Effector CD8-positive, alpha-beta T cell (primary cell): Measurements from ENCODE around the gene ECT2L.
"Not testable (repeated sequence)": the region's sequence is repeated elsewhere in the genome, so short reads cannot be mapped to it uniquely, and the experiment has no call there.

ENCODE experiments used
- DNase-seq: peaks from one replicate; lab custom pipeline; 2025; lab: John Stamatoyannopoulos, UW

Gene ECT2L

GRCh38 chr6:138931660-138932059, 135.8 kb downstream of the ECT2L start:
- no peak for DNase-seq

- DNase-seq, result not testable (repeated sequence)
Observed at GRCh38 chr6:138936873-138937272, 141.0 kb downstream of the ECT2L start.

DNA sequence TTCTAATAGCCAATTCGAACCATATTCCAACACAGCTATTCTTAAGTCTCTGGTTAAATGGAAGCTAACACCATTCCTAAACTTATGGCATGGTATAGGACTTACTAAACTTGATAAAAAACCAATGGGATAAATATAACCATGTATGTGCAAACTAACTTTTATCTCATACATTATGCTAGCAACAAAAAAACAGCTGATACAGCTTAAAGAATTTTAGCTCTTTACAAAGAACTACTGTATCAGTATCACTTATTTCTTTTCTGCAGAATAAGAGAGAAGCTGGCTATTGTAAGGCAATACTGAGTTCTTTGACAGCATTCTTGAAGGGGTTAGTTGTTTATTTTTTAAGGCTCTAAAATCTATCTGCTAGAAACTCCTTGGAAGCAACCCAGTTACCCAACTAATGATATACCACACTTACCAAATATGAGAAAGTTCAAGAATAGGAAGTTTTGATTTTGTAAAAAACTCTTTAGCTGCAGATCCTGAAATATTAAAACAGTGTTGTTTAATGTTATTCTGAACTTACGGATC, 147.3 kb downstream of the ECT2L start:
- no peak for DNase-seq

DNA sequence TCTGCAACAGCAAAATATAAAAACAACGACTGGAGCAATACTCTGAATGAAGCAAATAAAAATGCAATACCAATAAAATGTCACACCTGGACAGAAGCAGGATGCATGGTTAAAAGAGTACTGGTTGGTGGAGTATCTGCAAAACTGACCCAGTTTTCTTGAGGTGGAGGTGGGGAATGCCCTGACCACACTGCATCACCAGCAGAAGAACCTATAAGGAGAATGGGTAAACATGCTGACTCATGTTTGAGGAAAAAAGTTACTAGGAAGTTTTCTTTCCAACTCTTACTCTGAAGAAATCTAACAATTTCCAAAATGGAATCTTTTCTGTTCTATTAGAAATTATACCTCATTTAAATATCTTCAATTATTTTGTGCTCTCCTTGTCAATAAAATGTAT, 148.5 kb downstream of the ECT2L start:
- DNase-seq, result no peak

DNA sequence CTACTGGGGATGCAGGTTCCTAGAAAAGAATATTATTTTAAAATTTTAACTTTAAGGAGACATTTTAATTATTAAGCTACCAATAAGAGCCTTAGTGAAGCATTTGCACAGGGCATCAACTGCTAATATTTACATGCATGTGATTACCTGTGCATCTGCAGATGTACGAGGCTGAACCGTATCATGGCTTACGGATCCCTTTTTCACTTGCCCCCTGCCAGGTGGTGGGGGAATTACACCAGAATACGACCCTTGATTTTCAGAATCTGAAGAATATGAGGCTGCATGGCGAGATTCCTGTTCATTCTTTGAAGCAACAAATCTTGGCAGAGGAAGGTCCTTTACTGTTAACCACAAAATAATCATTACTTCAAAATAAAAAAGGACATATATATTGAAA, 149.5 kb downstream of the ECT2L start:
- DNase-seq, result no peak

GRCh38 chr6:138948004-138948403, 152.1 kb downstream of the ECT2L start:
- DNase-seq, result no peak

GRCh38 chr6:138948546-138949179, 152.8 kb downstream of the ECT2L start:
- no peak for DNase-seq

- DNase-seq, result no peak
Observed at GRCh38 chr6:138953451-138953850, 157.6 kb downstream of the ECT2L start.
